Adrenal gland (tissue), 12 donors: ENCODE measurements around the gene SS18. TPM values are rescaled to one million over a fixed set of nuclear protein-coding genes. Genes with fewer than 3 reads are reported as not detected.

Source experiments
- DNase-seq, 7 donors: peaks; one replicate each; pipeline ENCODE4 v3.0.0-alpha.2; 2019 to 2020
- H3K27ac ChIP-seq, 5 donors: fragments of 200-600 bp; sonication (generic) in 4 of 5; 1 replicate in 3 of 5; 2 replicates in 2 of 5; pipeline versions ENCODE4 v1.5.1 to v1.8.0; 2016 to 2020; ENCODE audit warnings: mild to moderate bottlenecking in 1 of 5
- H3K27me3 ChIP-seq: fragments of 200-600 bp; 2 replicates; pipeline ENCODE4 v1.8.0; 2021
- H3K36me3 ChIP-seq, 2 donors: fragments of 200-600 bp; replicated peaks in 1 of 2; 1 replicate in 1 of 2; 2 replicates in 1 of 2; pipeline versions ENCODE4 v1.5.1 to v1.8.0; 2018 to 2022
- H3K4me1 ChIP-seq, 2 donors: fragments of 200-600 bp; replicated peaks in 1 of 2; 1 replicate in 1 of 2; 2 replicates in 1 of 2; pipeline versions ENCODE4 v1.5.1 to v1.8.0; 2018 to 2021
- H3K4me3 ChIP-seq, 4 donors: fragments of 200-600 bp; sonication (generic) in 3 of 4; one replicate each; pipeline ENCODE4 v1.5.1; 2016 to 2018
- H3K9me3 ChIP-seq, 3 donors: fragments of 200-600 bp; sonication (generic) in 1 of 3; replicated peaks in 1 of 3; 1 replicate in 2 of 3; 2 replicates in 1 of 3; pipeline versions ENCODE4 v1.5.1 to v1.8.0; 2016 to 2021
- CTCF ChIP-seq, 6 experiments: fragments of 450-650 bp in 4 of 6; fragments of 200-600 bp in 2 of 6; sonication (generic) in 1 of 6; IDR thresholded peaks; 1 replicate in 5 of 6; 2 replicates in 1 of 6; pipeline versions ENCODE4 v1.5.1 to v1.8.0; 2016 to 2021; ENCODE audit warnings: antibody characterized with exemption in 6 of 6, mild to moderate bottlenecking in 2 of 6, moderate library complexity in 1 of 6
- POLR2A ChIP-seq, 2 donors: fragments of 450-650 bp; IDR thresholded peaks; one replicate each; pipeline ENCODE4 v1.6.1; 2017; ENCODE audit warnings: antibody characterized with exemption in 2 of 2, mild to moderate bottlenecking in 2 of 2, moderate library complexity in 1 of 2
- WGBS, 4 donors: extraction: QIAGEN DNeasy Blood & Tissue Kit in 2 of 4; methylation state at CpG; one replicate each; pipeline versions ENCODE4 v1.1.5 to v1.1.7; 2013 to 2017; 5-methylcytosine and 5-hydroxymethylcytosine counted together
- intact Hi-C, 2 donors: fragments of 100-400 bp; cut with DNase I; formaldehyde crosslinking; loops; one replicate each; pipeline versions ENCODE4 v1.14.1 to v1.15.0; 2022 to 2023
- polyA plus RNA-seq, 3 donors: library from polyadenylated mRNA; stranded (reverse); fragments of 200-250 nt in 2 of 3; fragments of 350-450 nt in 1 of 3; fragmentation: Illumina TruSeq in 1 of 3; extraction: RNeasy Lipid Tissue Mini Kit (QIAGEN cat#74804) in 1 of 3; gene quantifications; one replicate each; pipeline ENCODE4 v1.2.3, GENCODE V29; 2013 to 2014
- total RNA-seq, 9 donors: library from RNA; depleted of rRNA in 4 of 9; stranded (reverse); fragments of >200 nt in 4 of 9; fragments of 120-200 nt in 1 of 9; fragmentation: NEBNext Ultra II Directional in 1 of 9; extraction: Animal tissue kit (Norgen Biotek cat#: 25700) in 1 of 9; gene quantifications; one replicate each; pipeline versions ENCODE4 v1.1.0 to v1.2.4, GENCODE V29; 2013 to 2023
- donor health status: healthy with polysubstance abuse.
- donor health status: Bipolar disorder and iron deficiency.
- donor health status: DM: yes; HTN: yes; CAD: no.
- donor health status: DM: no; HTN: no; CAD: no.
- donor health status: DM: no; HTN: no; CAD: no.
- donor health status: DM: yes; HTN: yes; CAD: no.

Gene SS18
- total and polyA plus RNA-seq, 12 donors = 34.3 to 163 (median 105) TPM

GRCh38 chr18:25982153-25982552 is 108.3 kb downstream of the SS18 start:
- 47 to 65% (median 55%) methylated on average over 1 of the region's 1 CpG for WGBS, 4 donors
- H3K4me1 ChIP-seq = no peaks in the 10 kb centered on the region

GRCh38 chr18:25979369-25980040 is 110.9 kb downstream of the SS18 start:
- Histone ChIP-seq H3K36me3 (no peaks in the 10 kb centered on the region), H3K27me3 (no peaks in the 10 kb centered on the region), H3K4me1 (no peaks in the 10 kb centered on the region), H3K27ac (no peak overlapping the region), H3K9me3 (no peaks in the 10 kb centered on the region), H3K4me3 (no peak overlapping the region)
- TF ChIP-seq CTCF (IDR thresholded peaks at IDR 0.05) = no peak
- TF ChIP-seq POLR2A (IDR thresholded peaks at IDR 0.05) = no peak
- WGBS, 4 donors = 47 to 53% (median 50%) methylated on average over 2 of the region's 2 CpGs
- intact Hi-C loops = no loop called here
- no peak for DNase-seq

More at GRCh38 chr18:25982153-25982552, 108.3 kb downstream of the SS18 start:
- Histone ChIP-seq H3K27me3 (no peaks in the 10 kb centered on the region), H3K27ac (no peak overlapping the region), H3K36me3 (no peaks in the 10 kb centered on the region), H3K9me3 (no peaks in the 10 kb centered on the region), H3K4me3 (no peak overlapping the region)
- no peak for DNase-seq
- intact Hi-C loops = no loop called here
- TF ChIP-seq CTCF (IDR thresholded peaks at IDR 0.05) (no peak), POLR2A (IDR thresholded peaks at IDR 0.05) (no peak)

GRCh38 chr18:25976554-25976953 is 113.9 kb downstream of the SS18 start:
- intact Hi-C loops = no loop called here
- H3K4me3 ChIP-seq = no peak overlapping the region
- TF ChIP-seq CTCF (IDR thresholded peaks at IDR 0.05) (no peak), POLR2A (IDR thresholded peaks at IDR 0.05) (no peak)
- H3K27me3 ChIP-seq = no peaks in the 10 kb centered on the region
- 69 to 83% (median 80%) methylated on average over 2 of the region's 2 CpGs for WGBS, 4 donors
- no peaks in the 10 kb centered on the region for H3K4me1 ChIP-seq
- H3K27ac ChIP-seq = no peak overlapping the region
- H3K36me3 ChIP-seq = no peaks in the 10 kb centered on the region
- no peaks in the 10 kb centered on the region for H3K9me3 ChIP-seq
- no peak for DNase-seq

- Histone ChIP-seq H3K9me3 (no peaks in the 10 kb centered on the region), H3K27me3 (no peaks in the 10 kb centered on the region), H3K4me1 (no peaks in the 10 kb centered on the region), H3K4me3 (no peak overlapping the region), H3K27ac (no peak overlapping the region), H3K36me3 (no peaks in the 10 kb centered on the region)
- WGBS, 4 donors = 27 to 50% (median 38%) methylated on average over 1 of the region's 1 CpG
- no peak for DNase-seq
- TF ChIP-seq POLR2A (IDR thresholded peaks at IDR 0.05) (no peak), CTCF (IDR thresholded peaks at IDR 0.05) (no peak)
- intact Hi-C loops = no loop called here
Measured at GRCh38 chr18:25974630-25975077, 115.8 kb downstream of the SS18 start.

Other genes with a start within 250 kb of the SS18 start
- gene PSMA8, start 43.3 kb upstream of the SS18 start, total RNA-seq = under 1 TPM in 2 of 9 donors, not detected in 7; 0.22 to 0.36 TPM
- gene PSMA8, start 43.3 kb upstream of the SS18 start, polyA plus RNA-seq = under 1 TPM; 0.07 to 0.24 (median 0.07) TPM
- 10 to 100 TPM in 2 of 9 donors, 1 to 10 TPM in 7; 3.4 to 15.7 (median 6.4) TPM for gene TAF4B, start 135.8 kb upstream of the SS18 start, total RNA-seq
- gene TAF4B, start 135.8 kb upstream of the SS18 start, polyA plus RNA-seq = 1 to 10 TPM; 2.2 to 5.7 (median 2.7) TPM